Measurements from ENCODE around the gene GUCA1A.

- TF ChIP-seq, protein P1, sequence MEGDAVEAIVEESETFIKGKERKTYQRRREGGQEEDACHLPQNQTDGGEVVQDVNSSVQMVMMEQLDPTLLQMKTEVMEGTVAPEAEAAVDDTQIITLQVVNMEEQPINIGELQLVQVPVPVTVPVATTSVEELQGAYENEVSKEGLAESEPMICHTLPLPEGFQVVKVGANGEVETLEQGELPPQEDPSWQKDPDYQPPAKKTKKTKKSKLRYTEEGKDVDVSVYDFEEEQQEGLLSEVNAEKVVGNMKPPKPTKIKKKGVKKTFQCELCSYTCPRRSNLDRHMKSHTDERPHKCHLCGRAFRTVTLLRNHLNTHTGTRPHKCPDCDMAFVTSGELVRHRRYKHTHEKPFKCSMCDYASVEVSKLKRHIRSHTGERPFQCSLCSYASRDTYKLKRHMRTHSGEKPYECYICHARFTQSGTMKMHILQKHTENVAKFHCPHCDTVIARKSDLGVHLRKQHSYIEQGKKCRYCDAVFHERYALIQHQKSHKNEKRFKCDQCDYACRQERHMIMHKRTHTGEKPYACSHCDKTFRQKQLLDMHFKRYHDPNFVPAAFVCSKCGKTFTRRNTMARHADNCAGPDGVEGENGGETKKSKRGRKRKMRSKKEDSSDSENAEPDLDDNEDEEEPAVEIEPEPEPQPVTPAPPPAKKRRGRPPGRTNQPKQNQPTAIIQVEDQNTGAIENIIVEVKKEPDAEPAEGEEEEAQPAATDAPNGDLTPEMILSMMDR (IDR thresholded peaks at IDR 0.05): no peak
- TF ChIP-seq POLR2A (IDR thresholded peaks at IDR 0.05) (no peak), EP300 (IDR thresholded peaks at IDR 0.05; ENCODE audit: low read depth) (no peak)
These were observed 48.8 kb upstream of the GUCA1A start for GRCh38 chr6:42124223-42124836.

Data from transverse colon (tissue), 3 donors.